Measurements from ENCODE around the gene AMOTL1.

- TF ChIP-seq CTCF (conservative IDR thresholded peaks at IDR 0.05; ENCODE audit: low read depth, low read length) (no peak), EZH2 (IDR thresholded peaks at IDR 0.05; ENCODE audit: low read length, unreplicated experiment) (no peak), EZH2phosphoT487 (IDR thresholded peaks at IDR 0.05; ENCODE audit: borderline replicate concordance, low read length) (no peak)
These were observed 98.2 kb downstream of the AMOTL1 start for GRCh38 chr11:94866231-94866822.
